Dendritic cell treated with granulocyte-macrophage colony-stimulating factor and Interleukin-4, amounts not matched to agents 40 ng/mL and 50 ng/mL, for 4 days (primary cell): ENCODE results near the gene CCR3.

Experiments
- H3K27ac Mint-ChIP-seq: one replicate; pipeline ENCODE4 v1.8.0; 2022; ENCODE audit warnings: mild to moderate bottlenecking, mixed read lengths
- H3K27me3 Mint-ChIP-seq: one replicate; pipeline ENCODE4 v1.8.0; 2022; ENCODE audit warnings: mild to moderate bottlenecking, mixed read lengths
- H3K36me3 Mint-ChIP-seq: one replicate; pipeline ENCODE4 v1.8.0; 2022; ENCODE audit warnings: low read depth, mixed read lengths
- H3K4me1 Mint-ChIP-seq: one replicate; pipeline ENCODE4 v1.8.0; 2022; ENCODE audit warnings: low read depth, mixed read lengths
- H3K4me3 Mint-ChIP-seq: one replicate; pipeline ENCODE4 v1.8.0; 2022; ENCODE audit warnings: mild to moderate bottlenecking, moderate library complexity, mixed read lengths
- H3K9me3 Mint-ChIP-seq: one replicate; pipeline ENCODE4 v1.8.0; 2022; ENCODE audit warnings: mixed read lengths
- intact Hi-C: fragments of 100-400 bp; cut with micrococcal nuclease; formaldehyde crosslinking; loops from one replicate; pipeline ENCODE4 v1.15.0; 2022

The CCR3 gene

DNA sequence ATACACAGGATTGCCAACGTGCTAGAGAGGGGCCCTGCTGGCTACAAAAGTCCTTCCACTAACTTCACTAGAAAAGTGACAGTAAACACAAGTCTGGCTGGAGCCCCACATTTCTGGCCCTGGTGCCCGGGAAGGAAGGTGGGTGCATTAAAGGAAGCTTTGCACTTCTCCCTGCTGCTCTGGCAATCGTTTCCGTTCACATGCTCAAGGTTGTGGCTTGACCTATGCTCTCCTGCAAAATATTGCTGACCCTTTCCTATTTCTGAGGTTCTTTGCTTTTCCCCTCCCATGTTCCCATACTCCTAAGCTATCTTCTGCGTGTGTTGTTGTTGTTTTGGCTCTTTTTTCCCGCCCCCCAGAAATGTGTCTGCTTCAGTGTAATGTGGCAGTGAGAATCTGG is 9.1 kb upstream of the CCR3 start:
- Mint-ChIP-seq H3K36me3 (no peaks in the 10 kb centered on the region), H3K4me3 (no peak overlapping the region), H3K4me1 (peaks cover 43% of the 10 kb centered on the region), H3K27me3 (peaks cover 3% of the 10 kb centered on the region), H3K27ac (no peak overlapping the region), H3K9me3 (no peaks in the 10 kb centered on the region)
- intact Hi-C loops: no loop called here

DNA sequence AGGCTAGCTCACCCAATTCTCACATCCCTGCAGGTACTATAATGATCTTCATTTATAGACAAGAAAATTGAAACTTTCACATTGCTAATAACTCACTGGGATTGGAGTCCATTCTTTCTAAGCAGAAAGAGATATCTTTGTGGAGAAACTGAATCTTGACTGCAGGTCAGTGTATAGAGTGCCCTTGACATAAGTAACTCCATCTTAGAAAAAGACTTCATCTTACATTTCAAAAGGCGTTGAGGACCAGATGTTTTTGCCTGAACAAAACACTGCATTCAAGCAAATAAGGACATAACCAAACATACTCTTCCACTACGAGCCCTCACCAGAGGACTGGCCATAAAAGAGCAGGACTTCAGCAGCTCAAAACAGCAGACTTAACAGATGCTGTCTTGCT is 6.8 kb upstream of the CCR3 start:
- Mint-ChIP-seq H3K4me1 (peaks cover 36% of the 10 kb centered on the region), H3K27ac (no peak overlapping the region), H3K36me3 (no peaks in the 10 kb centered on the region), H3K9me3 (no peaks in the 10 kb centered on the region), H3K4me3 (no peak overlapping the region), H3K27me3 (peaks cover 3% of the 10 kb centered on the region)
- intact Hi-C loops: no loop called here

DNA sequence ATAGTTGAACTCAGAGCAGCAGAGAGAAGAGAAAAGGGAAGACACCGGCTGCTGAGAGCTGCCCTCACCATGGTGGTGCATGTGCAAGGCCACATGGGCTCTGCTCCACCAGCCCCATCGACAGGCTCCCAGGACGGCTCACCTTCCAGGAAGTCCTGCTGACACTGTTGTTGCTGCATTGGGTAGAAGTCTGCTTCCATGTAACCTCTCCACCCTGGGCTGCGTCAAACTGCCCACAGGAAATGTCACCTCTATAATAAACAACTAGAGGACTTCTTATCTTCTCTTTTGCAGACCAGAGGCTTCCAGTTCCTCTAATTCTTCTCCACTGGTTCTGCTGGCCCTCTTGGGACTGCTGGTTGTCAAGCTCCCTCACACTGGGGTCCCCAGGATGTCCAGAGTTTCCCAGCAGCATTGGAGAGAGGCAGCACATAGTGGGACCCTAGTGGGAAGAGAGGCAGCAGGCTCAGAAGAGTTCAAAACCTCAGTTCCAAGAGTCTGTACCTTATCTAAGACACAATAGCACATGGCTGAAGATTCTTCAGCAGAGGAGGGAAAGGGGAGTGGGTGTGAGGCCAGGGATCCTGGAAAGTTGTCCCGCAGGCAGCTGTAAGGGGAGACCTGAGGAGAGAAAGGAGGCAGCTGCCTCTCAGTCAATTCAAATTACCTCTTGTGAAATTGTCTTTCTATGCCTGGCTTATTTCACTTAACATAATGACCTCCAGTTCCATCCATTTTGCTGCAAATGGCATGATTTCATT is 5.8 kb upstream of the CCR3 start:
- Mint-ChIP-seq H3K27me3 (peaks cover 3% of the 10 kb centered on the region), H3K4me1 (peaks cover 44% of the 10 kb centered on the region), H3K36me3 (no peaks in the 10 kb centered on the region), H3K27ac (no peak overlapping the region), H3K4me3 (no peak overlapping the region), H3K9me3 (no peaks in the 10 kb centered on the region)
- intact Hi-C loops: no loop called here

DNA sequence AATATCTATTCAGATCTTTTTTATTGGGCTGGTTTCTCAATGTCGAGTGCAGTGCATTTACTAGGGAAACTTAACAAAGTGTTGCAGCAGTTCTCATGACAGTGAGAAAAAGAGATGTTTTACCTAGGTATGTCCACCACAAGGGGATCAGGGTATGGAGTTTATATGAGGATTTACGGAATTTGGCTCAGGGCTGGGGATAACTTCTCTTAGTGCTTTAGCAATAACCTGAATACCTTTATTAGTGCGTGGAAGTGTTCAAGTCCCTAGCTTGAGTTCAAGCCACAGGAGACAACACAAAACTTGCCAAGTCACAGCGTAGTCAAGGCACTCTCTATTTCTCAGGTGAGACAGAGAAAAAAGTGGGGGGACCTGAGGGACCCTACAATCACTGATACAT is 3.9 kb upstream of the CCR3 start:
- Mint-ChIP-seq H3K27ac (no peak overlapping the region), H3K36me3 (no peaks in the 10 kb centered on the region), H3K9me3 (no peaks in the 10 kb centered on the region), H3K4me1 (peaks cover 46% of the 10 kb centered on the region), H3K4me3 (no peak overlapping the region), H3K27me3 (peaks cover 3% of the 10 kb centered on the region)
- intact Hi-C loops: no loop called here

DNA sequence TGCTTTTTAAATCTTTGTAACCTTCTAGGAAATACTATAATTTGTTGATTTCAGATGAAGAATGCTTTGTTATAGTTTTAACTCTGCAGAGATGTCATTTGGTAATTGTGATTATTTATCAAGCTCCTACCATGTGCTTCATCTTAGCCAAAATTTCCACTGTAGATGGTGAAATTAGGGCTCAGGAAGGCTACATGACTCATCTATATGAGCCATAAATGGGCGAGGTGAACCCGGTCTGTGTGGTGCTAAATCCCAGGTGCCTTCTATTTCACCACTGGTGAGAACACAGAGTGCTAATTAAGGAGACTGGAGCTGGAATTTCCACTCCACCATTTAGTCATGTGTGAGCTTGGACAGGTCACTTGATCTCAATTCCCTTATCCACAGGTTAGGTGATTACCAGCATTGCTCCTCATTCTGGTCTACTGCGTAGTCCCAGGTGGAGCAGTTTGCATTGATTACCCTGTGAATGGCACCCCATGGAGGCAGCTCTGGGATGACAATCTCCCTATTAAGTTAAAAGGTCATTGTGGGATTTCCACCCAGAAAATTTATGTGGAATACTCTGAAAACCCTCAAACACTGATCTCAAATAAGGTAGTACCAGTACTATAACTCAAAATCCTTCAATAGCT is 2.8 kb upstream of the CCR3 start:
- H3K4me1 Mint-ChIP-seq: peaks cover 51% of the 10 kb centered on the region
- H3K4me3 Mint-ChIP-seq: no peak overlapping the region
- H3K36me3 Mint-ChIP-seq: no peaks in the 10 kb centered on the region
- no peaks in the 10 kb centered on the region for H3K9me3 Mint-ChIP-seq
- H3K27ac Mint-ChIP-seq: no peak overlapping the region
- peaks cover 3% of the 10 kb centered on the region for H3K27me3 Mint-ChIP-seq
- intact Hi-C loops: no loop called here

DNA sequence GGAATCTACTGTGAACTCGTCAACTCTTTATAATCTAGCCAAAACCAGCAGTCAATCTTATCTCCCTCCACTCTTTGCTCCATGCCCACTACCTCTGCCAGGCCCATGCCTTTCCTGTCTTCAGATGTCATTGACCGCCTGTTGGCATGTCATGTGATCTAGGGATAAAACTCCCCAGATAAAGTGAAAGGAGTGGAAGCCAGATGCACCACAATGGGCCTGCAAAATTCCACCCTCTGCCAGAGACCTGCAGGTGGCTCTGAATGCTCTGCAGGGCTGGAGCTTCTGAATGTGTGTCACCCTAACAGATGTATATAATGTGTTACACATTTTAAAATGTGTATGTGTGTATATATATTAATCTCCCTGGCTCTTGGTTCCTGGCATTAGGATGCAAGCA is 2.3 kb upstream of the CCR3 start:
- Mint-ChIP-seq H3K9me3 (no peaks in the 10 kb centered on the region), H3K4me3 (no peak overlapping the region), H3K4me1 (peaks cover 56% of the 10 kb centered on the region), H3K36me3 (no peaks in the 10 kb centered on the region), H3K27me3 (no peaks in the 10 kb centered on the region), H3K27ac (no peak overlapping the region)
- intact Hi-C loops: no loop called here

DNA sequence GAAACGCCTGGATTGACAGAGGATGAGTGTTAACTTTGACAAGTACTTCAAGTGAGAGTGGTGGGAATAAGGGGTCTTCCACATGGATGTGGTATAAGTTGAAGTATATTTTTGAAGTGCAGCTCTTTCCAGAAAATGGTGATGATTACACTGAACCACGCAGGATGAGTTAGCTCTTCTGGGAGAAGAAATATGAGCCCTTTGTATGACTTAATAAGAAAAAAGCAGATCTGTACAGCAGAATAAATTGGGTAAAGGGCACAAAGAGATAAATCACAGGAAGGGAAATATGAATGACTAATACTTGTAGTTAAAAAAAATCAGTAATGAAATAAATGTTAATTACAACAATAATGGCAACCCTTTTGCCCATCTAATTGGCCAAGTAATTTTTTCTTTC is 1.3 kb downstream of the CCR3 start:
- no peak overlapping the region for H3K27ac Mint-ChIP-seq
- H3K4me3 Mint-ChIP-seq: no peak overlapping the region
- no peaks in the 10 kb centered on the region for H3K36me3 Mint-ChIP-seq
- H3K9me3 Mint-ChIP-seq: no peaks in the 10 kb centered on the region
- intact Hi-C loops: no loop called here
- H3K27me3 Mint-ChIP-seq: no peaks in the 10 kb centered on the region
- H3K4me1 Mint-ChIP-seq: peaks cover 40% of the 10 kb centered on the region

DNA sequence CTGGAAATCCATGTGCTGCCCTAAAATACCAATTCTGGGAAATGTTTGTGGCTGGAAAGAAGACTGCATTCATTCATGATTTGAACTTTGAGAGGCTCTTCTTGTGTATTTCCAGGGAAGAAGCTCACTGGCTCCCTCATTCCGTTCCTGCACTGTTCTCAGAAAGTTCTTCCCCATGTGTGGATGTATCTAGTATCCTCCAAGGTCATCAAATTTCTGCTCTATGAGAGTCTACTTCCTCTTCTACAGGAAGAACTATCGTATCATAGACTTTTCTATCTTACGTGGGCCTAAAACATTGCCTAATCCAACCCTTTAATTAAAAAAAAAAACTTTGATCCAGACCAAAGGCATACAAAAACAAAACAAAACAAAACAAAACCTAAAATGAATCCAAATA is 2.9 kb downstream of the CCR3 start:
- Mint-ChIP-seq H3K9me3 (no peaks in the 10 kb centered on the region), H3K4me1 (peaks cover 34% of the 10 kb centered on the region)

DNA sequence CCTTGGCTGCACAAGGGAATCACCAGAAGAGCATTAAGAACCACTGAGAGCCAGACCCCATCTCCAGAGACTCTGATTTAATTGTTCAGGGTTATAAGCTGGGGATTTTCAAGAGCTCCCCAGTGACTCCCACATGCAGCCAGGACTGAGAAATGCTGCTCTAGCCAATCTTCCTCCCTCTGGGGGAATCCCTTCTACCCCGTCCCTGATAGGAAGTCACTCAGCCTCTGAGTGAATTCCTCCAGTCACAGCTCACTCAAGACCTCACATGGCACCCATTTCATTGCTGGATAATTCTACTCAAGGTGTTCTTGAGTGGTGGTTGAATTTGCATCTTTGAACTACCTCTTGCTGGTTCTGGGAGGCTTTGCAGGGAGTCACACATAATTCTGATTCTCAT is 10.7 kb downstream of the CCR3 start:
- intact Hi-C loops: no loop called here
- Mint-ChIP-seq H3K27ac (no peak overlapping the region), H3K4me3 (no peak overlapping the region), H3K4me1 (peaks cover 10% of the 10 kb centered on the region), H3K27me3 (peaks cover 9% of the 10 kb centered on the region), H3K9me3 (no peaks in the 10 kb centered on the region), H3K36me3 (no peaks in the 10 kb centered on the region)

More for the DNA sequence above, 2.9 kb downstream of the CCR3 start:
- intact Hi-C loops: no loop called here
- Mint-ChIP-seq H3K27ac (no peak overlapping the region), H3K4me3 (no peak overlapping the region), H3K36me3 (no peaks in the 10 kb centered on the region), H3K27me3 (no peaks in the 10 kb centered on the region)

DNA sequence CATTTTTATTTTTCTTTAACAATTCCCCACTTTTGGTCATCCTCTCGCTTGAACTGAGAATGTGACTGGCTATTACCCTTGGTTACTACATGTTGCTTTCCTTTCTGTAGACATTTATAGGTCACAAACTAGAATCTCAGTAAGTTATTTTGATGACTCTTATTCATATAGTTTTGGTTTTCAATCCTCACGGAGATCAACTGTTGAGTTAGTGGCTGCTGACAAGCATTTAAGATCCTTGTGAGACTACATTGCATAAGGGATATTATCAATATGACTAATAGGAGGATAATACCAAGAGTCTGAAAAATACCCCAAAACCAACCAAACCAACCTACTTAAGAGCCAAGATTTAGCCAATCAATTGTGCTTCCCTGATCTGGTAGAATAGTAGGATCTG is 16.3 kb downstream of the CCR3 start:
- Mint-ChIP-seq H3K36me3 (peaks cover 8% of the 10 kb centered on the region), H3K27ac (no peak overlapping the region), H3K4me1 (no peaks in the 10 kb centered on the region), H3K27me3 (no peaks in the 10 kb centered on the region), H3K9me3 (peaks cover 13% of the 10 kb centered on the region), H3K4me3 (no peak overlapping the region)
- intact Hi-C loops: no loop called here

DNA sequence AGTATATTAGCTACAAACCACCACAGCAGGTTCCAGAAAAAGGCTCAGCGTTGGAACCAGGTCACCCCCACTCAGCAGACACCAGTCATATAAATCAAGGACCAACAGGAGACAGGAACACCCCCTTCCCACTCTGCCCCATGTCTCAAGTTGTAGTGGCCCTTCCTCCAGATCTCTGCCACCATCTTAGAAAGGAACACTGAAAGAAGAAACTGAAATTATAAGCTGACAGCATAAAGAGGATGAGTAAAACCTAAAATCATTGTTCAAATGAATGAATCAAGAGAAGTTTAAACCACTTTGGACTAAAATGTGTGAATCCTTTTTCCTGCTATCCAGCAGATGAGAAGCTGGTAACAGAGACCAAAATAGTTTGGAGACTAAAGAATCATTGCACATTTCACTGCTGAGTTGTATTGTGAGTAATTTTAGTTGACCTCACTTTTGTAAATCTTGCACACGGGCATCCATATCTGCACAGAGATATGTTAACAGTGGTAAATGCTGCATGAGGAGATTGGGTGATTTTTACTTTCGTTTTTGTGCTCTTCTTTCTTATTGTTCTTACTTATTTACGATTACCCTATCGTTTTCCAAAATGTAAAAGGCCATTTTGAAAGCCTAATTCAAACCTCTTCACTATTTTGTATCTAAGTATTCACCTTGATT is 19.8 kb downstream of the CCR3 start:
- peaks cover 15% of the 10 kb centered on the region for H3K4me1 Mint-ChIP-seq
- peaks cover 8% of the 10 kb centered on the region for H3K36me3 Mint-ChIP-seq
- H3K4me3 Mint-ChIP-seq: no peak overlapping the region
- H3K9me3 Mint-ChIP-seq: peaks cover 13% of the 10 kb centered on the region
- no peak overlapping the region for H3K27ac Mint-ChIP-seq
- no peaks in the 10 kb centered on the region for H3K27me3 Mint-ChIP-seq
- intact Hi-C loops: no loop called here

DNA sequence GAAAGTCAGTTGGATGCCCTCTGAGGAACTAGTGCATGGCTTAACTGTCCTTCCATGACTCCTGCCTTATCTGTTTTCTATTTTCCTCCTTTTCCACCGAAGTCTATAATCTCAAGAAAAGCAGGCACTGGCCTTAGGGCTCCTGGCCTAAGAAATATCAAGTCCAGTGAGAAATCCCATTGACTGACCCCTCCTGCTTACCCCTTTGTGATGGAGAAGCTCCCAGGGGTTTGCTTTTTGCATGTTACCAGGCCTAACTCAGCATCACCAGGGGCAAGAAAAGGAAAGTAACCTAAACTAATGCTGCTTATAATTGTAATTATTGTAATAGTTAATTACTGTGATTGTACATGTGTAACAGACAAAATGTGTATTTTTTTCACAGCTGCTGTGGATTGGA is 21.7 kb downstream of the CCR3 start:
- Mint-ChIP-seq H3K27ac (no peak overlapping the region), H3K4me1 (peaks cover 26% of the 10 kb centered on the region), H3K27me3 (no peaks in the 10 kb centered on the region), H3K9me3 (peaks cover 21% of the 10 kb centered on the region), H3K36me3 (peaks cover 8% of the 10 kb centered on the region), H3K4me3 (no peak overlapping the region)
- intact Hi-C loops: no loop called here

DNA sequence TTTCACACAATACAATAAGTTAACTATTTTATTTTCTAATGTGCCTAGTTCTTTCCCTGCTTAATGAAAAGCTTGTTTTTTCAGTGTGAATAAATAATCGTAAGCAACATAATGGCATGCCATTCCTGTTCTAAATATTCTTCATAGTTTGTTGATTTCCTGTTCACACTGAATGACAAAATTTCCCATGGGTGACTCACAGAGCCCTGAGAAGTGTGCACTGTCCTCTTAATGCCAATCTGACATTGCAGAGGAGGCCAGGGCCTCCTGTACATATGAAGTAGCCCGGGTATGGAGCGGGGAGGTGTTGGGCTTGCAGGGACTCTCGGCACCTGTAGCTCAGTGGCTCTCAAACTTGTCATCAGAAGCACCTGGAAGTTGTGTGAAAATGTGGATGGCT is 24.3 kb downstream of the CCR3 start:
- H3K27ac Mint-ChIP-seq: no peak overlapping the region
- H3K4me3 Mint-ChIP-seq: no peak overlapping the region
- no peaks in the 10 kb centered on the region for H3K36me3 Mint-ChIP-seq
- H3K4me1 Mint-ChIP-seq: peaks cover 31% of the 10 kb centered on the region
- intact Hi-C loops: no loop called here
- peaks cover 9% of the 10 kb centered on the region for H3K9me3 Mint-ChIP-seq
- H3K27me3 Mint-ChIP-seq: peaks cover 8% of the 10 kb centered on the region

DNA sequence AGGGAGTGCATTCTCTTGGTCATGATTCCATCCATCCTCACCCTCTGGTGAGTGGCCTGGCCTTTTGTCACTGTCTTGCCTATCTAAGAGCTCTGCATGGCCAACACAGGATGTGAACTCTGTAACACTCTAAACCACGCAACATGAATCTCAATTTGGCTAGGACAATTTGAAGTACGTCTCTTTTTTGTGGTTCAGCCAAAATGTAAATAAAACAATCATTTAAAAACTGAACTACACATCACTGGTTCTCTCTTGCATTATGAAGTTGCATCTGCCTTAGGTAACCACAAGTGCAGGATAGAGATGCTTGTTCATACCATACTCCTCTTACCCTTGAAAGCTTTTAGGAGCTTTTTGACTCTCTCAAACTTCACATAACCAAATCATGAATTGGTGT is 27.3 kb downstream of the CCR3 start:
- H3K27ac Mint-ChIP-seq: no peak overlapping the region
- no peak overlapping the region for H3K4me3 Mint-ChIP-seq
- intact Hi-C loops: no loop called here
- H3K9me3 Mint-ChIP-seq: peaks cover 17% of the 10 kb centered on the region
- peaks cover 8% of the 10 kb centered on the region for H3K27me3 Mint-ChIP-seq
- H3K36me3 Mint-ChIP-seq: no peaks in the 10 kb centered on the region
- H3K4me1 Mint-ChIP-seq: peaks cover 48% of the 10 kb centered on the region
